HepG2 (cell line): ENCODE measurements around the gene VKORC1L1. TPM values are rescaled to one million over a fixed set of nuclear protein-coding genes. Genes with fewer than 3 reads are reported as not detected.
A peak's percentile ranks its signal among the peaks of the same experiment; 100 is the strongest.

Experiments used
- ATAC-seq: fragments of 200-7000 bp; cut with Tn5 transposase; 3 replicates; pipeline ENCODE4 v1.9.1; 2020; ENCODE audit warnings: mild to moderate bottlenecking, moderate library complexity
- BruUV-seq: library from RNA; stranded (reverse); fragments of 400-500 nt; replicated peaks from 2 replicates; lab custom pipeline; 2021; lab: Mats Ljungman, UMichigan
- CTCF ChIA-PET: fragments of 300-600 bp; formaldehyde crosslinking; extraction: SDS; loops from one replicate; lab custom pipeline; 2021; ENCODE audit warnings: low total read pairs, inconsistent platforms, low intra/inter-chr PET ratio; lab: Yijun Ruan, JAX
- POLR2A ChIA-PET: fragments of 350-600 bp; sonication (Branson Sonifier 250); formaldehyde crosslinking; loops from one replicate; lab custom pipeline; 2020; ENCODE audit warnings: antibody characterized with exemption, inconsistent platforms; lab: Yijun Ruan, JAX
- DNase-seq: peaks from one replicate; pipeline ENCODE4 v3.0.0-alpha.2; 2015; ENCODE audit warnings: low spot score
- FAIRE-seq: peaks from 3 replicates; lab custom pipeline; 2011; peaks lifted over from hg19 to GRCh38; lab: Jason Lieb, UNC
- H2AFZ ChIP-seq: one replicate; pipeline ENCODE4 v1.6.1; 2011; ENCODE audit warnings: low read length, inconsistent platforms
- H3K27ac ChIP-seq: fragments of 300-600 bp; 3 replicates; pipeline ENCODE4 v1.8.0; 2011; ENCODE audit warnings: mixed run types, mild to moderate bottlenecking, mixed read lengths, low read length, inconsistent platforms; ENCODE audit not compliant: insufficient read depth; ENCODE audit errors: extremely low read length
- H3K27me3 ChIP-seq, 2 experiments: fragments of 200-600 bp in 1 of 2; 2 replicates in 1 of 2; 3 replicates in 1 of 2; pipeline versions ENCODE4 v1.6.0 to v1.8.0; 2011; ENCODE audit warnings: low read length in 2 of 2, mild to moderate bottlenecking in 2 of 2, moderate library complexity in 2 of 2, inconsistent platforms in 1 of 2; ENCODE audit not compliant: insufficient read depth in 2 of 2, control insufficient read depth in 1 of 2
- H3K36me3 ChIP-seq, 2 experiments: fragments of 200-600 bp in 1 of 2; replicated peaks in 1 of 2; 2 replicates in 1 of 2; 3 replicates in 1 of 2; pipeline versions ENCODE4 v1.5.1 to v1.8.0; 2011; ENCODE audit warnings: low read length in 2 of 2, inconsistent platforms in 1 of 2; ENCODE audit not compliant: insufficient read depth in 2 of 2, control insufficient read depth in 1 of 2
- H3K4me1 ChIP-seq: 2 replicates; pipeline ENCODE4 v1.5.1; 2012; ENCODE audit warnings: low read length, inconsistent platforms; ENCODE audit not compliant: insufficient read depth
- H3K4me2 ChIP-seq: 2 replicates; pipeline ENCODE4 v1.6.0; 2011; ENCODE audit warnings: low read depth, low read length, inconsistent platforms
- H3K4me3 ChIP-seq, 3 experiments: fragments of 200-600 bp in 1 of 3; sonication (generic), shearing (Covaris generic) in 1 of 3; replicated peaks in 1 of 3; 2 replicates each; pipeline ENCODE4 v1.5.1; 2011 to 2016; ENCODE audit warnings: low read length in 3 of 3, inconsistent platforms in 2 of 3, low read depth in 2 of 3, mild to moderate bottlenecking in 2 of 3, control low read depth in 1 of 3, mixed read lengths in 1 of 3; ENCODE audit not compliant: insufficient read depth in 1 of 3
- H3K79me2 ChIP-seq: one replicate; pipeline ENCODE4 v1.6.1; 2011; ENCODE audit warnings: low read length, inconsistent platforms; ENCODE audit not compliant: insufficient read depth
- H3K9ac ChIP-seq: 2 replicates; pipeline ENCODE4 v1.6.0; 2011; ENCODE audit warnings: mild to moderate bottlenecking, low read depth, low read length, inconsistent platforms; ENCODE audit not compliant: insufficient read depth
- H3K9me3 ChIP-seq: 2 replicates; pipeline ENCODE4 v1.5.1; 2012; ENCODE audit warnings: mild to moderate bottlenecking, low read length
- H4K20me1 ChIP-seq: 2 replicates; pipeline ENCODE4 v1.6.0; 2011; ENCODE audit warnings: inconsistent platforms, mild to moderate bottlenecking, low read length, moderate library complexity; ENCODE audit not compliant: insufficient read depth
- ADNP ChIP-seq: sonication (generic); formaldehyde crosslinking; IDR thresholded peaks from 2 replicates; pipeline ENCODE4 v1.4.0; 2020; ENCODE audit warnings: missing genetic modification reagents
- MIXL1 ChIP-seq: IDR thresholded peaks from 2 replicates; pipeline ENCODE4 v1.6.1; 2016
- MXI1 ChIP-seq: IDR thresholded peaks from 3 replicates; pipeline ENCODE4 v1.6.1; 2012; ENCODE audit warnings: low read depth, low read length, inconsistent platforms, borderline replicate concordance
- SP1 ChIP-seq, 2 experiments: fragments of 450-650 bp in 1 of 2; sonication (generic) in 1 of 2; formaldehyde crosslinking in 1 of 2; IDR thresholded peaks; 2 replicates each; pipeline versions ENCODE4 v1.4.0 to v1.6.1; 2016 to 2020; ENCODE audit warnings: missing genetic modification reagents in 1 of 2
- ZKSCAN8 ChIP-seq: IDR thresholded peaks from 2 replicates; pipeline ENCODE4 v1.6.1; 2016; ENCODE audit warnings: borderline replicate concordance, missing genetic modification reagents, missing compliant biosample characterization
- ZNF720 ChIP-seq: sonication (generic); formaldehyde crosslinking; IDR thresholded peaks from 2 replicates; pipeline ENCODE4 v1.4.0; 2020; ENCODE audit warnings: missing genetic modification reagents
- WGBS: methylation state at CpG from one replicate; pipeline ENCODE4 v1.1.6; 2017; ENCODE audit warnings: low lambda C conversion rate; 5-methylcytosine and 5-hydroxymethylcytosine counted together
- in situ Hi-C: cut with HindIII; loops from 2 replicates; pipeline ENCODE4 v1.10.0; 2017; ENCODE audit warnings: low pct_unique_long_range_greater_than_20kb; ENCODE audit not compliant: extremely low pct_ligation_motif_present
- intact Hi-C: fragments of 100-400 bp; cut with micrococcal nuclease; formaldehyde crosslinking; loops from one replicate; pipeline ENCODE4 v1.10.0; 2022; ENCODE audit not compliant: unreplicated experiment
- polyA plus RNA-seq, 8 experiments: library from polyadenylated mRNA; depleted of rRNA in 3 of 8; stranded (reverse) in 7 of 8; unstranded in 1 of 8; fragments of >200 nt; fragmentation: Illumina TruSeq in 4 of 8; extraction: Trizol in 4 of 8; gene quantifications; 2 replicates each; pipeline versions ENCODE4 v1.2.1 to v1.2.3, GENCODE V29; 2011 to 2016; ENCODE audit warnings: low read depth in 4 of 8, missing spikeins in 1 of 8, mixed read lengths in 1 of 8; ENCODE audit not compliant: insufficient read depth in 1 of 8
- total RNA-seq, 5 experiments: library from RNA; depleted of rRNA; stranded (reverse); fragments of >200 nt; fragmentation: Illumina TruSeq; extraction: Trizol; gene quantifications; 2 replicates each; pipeline ENCODE4 v1.2.3, GENCODE V29; 2016; ENCODE audit warnings: low read depth in 1 of 5
- TF ChIP-seq, protein P1 (sequence below): sonication (generic); formaldehyde crosslinking; IDR thresholded peaks from 2 replicates; pipeline ENCODE4 v1.5.0; 2020; ENCODE audit warnings: mild to moderate bottlenecking, missing genetic modification reagents
- TF ChIP-seq, protein P2 (sequence below): sonication (generic); formaldehyde crosslinking; IDR thresholded peaks from 2 replicates; pipeline ENCODE4 v1.4.0; 2020; ENCODE audit warnings: mild to moderate bottlenecking, missing genetic modification reagents
- TF ChIP-seq, protein P3 (sequence below): sonication (generic); formaldehyde crosslinking; conservative IDR thresholded peaks from 2 replicates; pipeline ENCODE4 v1.8.0; 2022; ENCODE audit warnings: low read depth, missing genetic modification reagents

Gene VKORC1L1
- total and polyA plus RNA-seq, 2 of the 13 experiments (the other 11 are each of a cell fraction or from before 2014, with no cell fraction given): 13.9 to 16.5 TPM

DNA sequence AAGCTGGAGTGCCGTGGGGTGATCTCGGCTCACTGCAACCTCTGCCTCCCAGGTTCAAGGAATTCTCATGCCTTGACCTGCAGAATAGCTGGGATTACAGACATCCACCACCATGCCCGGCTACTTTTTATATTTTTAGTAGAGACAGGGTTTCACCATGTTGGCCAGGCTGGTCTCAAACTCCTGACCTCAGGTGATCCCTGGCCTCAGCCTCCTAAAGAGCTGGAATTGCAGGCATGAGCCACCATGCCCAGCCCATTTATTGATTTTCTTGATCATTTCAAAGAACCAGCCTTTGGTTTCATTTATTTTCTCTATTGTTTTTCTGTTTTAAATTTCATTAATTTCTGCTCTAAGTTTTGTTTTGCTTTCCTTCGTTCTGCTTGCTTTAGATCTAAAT is 58.8 kb downstream of the VKORC1L1 start (continued):
- TF ChIP-seq SP1 (IDR thresholded peaks at IDR 0.05): no peak
- TF ChIP-seq SP1 (CRISPR knock-in tag; IDR thresholded peaks at IDR 0.05): peak; percentile 47; the same call in 1 of the 2 replicates

DNA sequence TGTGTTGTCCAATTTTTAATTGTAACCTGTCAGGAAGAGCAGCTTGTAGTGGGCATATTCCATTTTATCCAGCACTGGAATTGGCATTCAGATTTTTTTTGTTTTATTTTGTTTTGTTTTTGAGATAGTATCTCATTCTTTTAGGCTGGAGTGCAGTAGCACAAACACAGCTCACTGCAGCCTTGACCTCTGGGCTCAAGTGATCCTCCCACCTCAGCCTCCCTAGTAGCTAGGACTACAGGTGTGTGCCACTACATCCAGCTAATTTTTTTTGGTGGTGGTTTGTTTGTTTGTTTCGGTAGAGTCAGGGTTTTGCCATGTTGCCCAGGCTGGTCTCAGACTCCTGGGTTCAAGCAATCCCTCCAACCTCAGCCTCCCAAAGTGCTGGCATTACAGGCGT is 64.4 kb downstream of the VKORC1L1 start:
- in situ Hi-C loops: no loop called here
- ATAC-seq (no peak), FAIRE-seq (no peak), DNase-seq (no peak)
- H4K20me1 ChIP-seq: no peaks in the 10 kb centered on the region
- CTCF ChIA-PET: no interaction called here
- POLR2A ChIA-PET: no interaction called here
- no peaks in the 10 kb centered on the region for H3K27me3 ChIP-seq
- TF ChIP-seq MXI1: no peak
- TF ChIP-seq, protein P1, sequence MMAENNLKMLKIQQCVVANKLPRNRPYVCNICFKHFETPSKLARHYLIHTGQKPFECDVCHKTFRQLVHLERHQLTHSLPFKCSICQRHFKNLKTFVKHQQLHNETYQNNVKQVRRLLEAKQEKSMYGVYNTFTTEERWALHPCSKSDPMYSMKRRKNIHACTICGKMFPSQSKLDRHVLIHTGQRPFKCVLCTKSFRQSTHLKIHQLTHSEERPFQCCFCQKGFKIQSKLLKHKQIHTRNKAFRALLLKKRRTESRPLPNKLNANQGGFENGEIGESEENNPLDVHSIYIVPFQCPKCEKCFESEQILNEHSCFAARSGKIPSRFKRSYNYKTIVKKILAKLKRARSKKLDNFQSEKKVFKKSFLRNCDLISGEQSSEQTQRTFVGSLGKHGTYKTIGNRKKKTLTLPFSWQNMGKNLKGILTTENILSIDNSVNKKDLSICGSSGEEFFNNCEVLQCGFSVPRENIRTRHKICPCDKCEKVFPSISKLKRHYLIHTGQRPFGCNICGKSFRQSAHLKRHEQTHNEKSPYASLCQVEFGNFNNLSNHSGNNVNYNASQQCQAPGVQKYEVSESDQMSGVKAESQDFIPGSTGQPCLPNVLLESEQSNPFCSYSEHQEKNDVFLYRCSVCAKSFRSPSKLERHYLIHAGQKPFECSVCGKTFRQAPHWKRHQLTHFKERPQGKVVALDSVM (CRISPR knock-in tag): peak; percentile 91
- no peak overlapping the region for H3K4me3 ChIP-seq
- H3K36me3 ChIP-seq: peaks cover 2 to 17% of the 10 kb centered on the region in 2 experiments; a peak in 3 of 5 replicates
- H3K4me2 ChIP-seq: no peak overlapping the region
- no peaks in the 10 kb centered on the region for H3K9me3 ChIP-seq
- 97% methylated on average over 2 of the region's 2 CpGs for WGBS
- H3K4me1 ChIP-seq: 0 out of 2 replicates have a peak, but pooled peaks cover 7% of the 10 kb centered on the region
- intact Hi-C loops: no loop called here
- peaks cover 18% of the 10 kb centered on the region for H3K79me2 ChIP-seq
- no TSS peak for BruUV-seq
- H2AFZ ChIP-seq: no peak overlapping the region
- no peak overlapping the region for H3K27ac ChIP-seq
- H3K9ac ChIP-seq: no peak overlapping the region

DNA sequence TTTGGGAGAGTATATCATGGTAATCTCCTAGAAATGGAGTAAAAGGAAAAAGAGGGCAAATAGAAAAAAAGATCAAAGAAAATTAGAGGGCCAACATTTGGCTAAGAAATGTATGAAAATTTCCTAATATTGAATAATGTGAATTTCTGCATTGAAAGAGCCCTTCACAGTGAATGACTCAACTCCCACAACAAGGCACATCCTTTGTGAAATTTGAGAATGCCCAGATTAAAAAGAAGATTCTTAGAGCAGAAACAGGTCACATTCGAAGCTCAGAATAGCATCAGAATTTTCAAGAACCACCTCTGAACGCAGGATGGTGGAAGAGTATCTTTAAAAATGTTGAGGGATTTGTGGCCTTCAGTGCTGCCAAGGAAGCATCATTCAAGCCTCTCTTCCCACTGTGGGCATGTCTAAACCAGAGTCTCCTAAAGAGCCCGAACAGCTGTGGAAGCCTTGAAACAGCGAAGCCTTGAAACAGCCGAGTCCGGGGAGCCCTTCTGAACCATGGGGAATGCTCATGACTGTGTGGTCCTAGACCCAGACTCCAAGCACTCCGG is 65.5 kb downstream of the VKORC1L1 start:
- no peak overlapping the region for H3K27ac ChIP-seq
- peaks cover 2 to 17% of the 10 kb centered on the region in 2 experiments; a peak in 3 of 5 replicates for H3K36me3 ChIP-seq
- H3K4me2 ChIP-seq: no peak overlapping the region
- peaks cover 15% of the 10 kb centered on the region for H3K79me2 ChIP-seq
- no peaks in the 10 kb centered on the region for H3K9me3 ChIP-seq
- TF ChIP-seq, protein P2, sequence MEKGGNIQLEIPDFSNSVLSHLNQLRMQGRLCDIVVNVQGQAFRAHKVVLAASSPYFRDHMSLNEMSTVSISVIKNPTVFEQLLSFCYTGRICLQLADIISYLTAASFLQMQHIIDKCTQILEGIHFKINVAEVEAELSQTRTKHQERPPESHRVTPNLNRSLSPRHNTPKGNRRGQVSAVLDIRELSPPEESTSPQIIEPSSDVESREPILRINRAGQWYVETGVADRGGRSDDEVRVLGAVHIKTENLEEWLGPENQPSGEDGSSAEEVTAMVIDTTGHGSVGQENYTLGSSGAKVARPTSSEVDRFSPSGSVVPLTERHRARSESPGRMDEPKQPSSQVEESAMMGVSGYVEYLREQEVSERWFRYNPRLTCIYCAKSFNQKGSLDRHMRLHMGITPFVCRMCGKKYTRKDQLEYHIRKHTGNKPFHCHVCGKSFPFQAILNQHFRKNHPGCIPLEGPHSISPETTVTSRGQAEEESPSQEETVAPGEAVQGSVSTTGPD: no peak
- no peak for TF ChIP-seq MIXL1
- TF ChIP-seq ZKSCAN8: no peak
- no peak for TF ChIP-seq ADNP
- TF ChIP-seq ZNF720 (CRISPR knock-in tag): no peak
- TF ChIP-seq, protein P3, sequence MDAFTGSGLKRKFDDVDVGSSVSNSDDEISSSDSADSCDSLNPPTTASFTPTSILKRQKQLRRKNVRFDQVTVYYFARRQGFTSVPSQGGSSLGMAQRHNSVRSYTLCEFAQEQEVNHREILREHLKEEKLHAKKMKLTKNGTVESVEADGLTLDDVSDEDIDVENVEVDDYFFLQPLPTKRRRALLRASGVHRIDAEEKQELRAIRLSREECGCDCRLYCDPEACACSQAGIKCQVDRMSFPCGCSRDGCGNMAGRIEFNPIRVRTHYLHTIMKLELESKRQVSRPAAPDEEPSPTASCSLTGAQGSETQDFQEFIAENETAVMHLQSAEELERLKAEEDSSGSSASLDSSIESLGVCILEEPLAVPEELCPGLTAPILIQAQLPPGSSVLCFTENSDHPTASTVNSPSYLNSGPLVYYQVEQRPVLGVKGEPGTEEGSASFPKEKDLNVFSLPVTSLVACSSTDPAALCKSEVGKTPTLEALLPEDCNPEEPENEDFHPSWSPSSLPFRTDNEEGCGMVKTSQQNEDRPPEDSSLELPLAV (CRISPR knock-in tag): no peak
- TF ChIP-seq, all 625 proteins: peak for 0
- no peaks in the 10 kb centered on the region for H3K27me3 ChIP-seq
- H3K4me1 ChIP-seq: 0 out of 2 replicates have a peak, but pooled peaks cover 7% of the 10 kb centered on the region
- FAIRE-seq: no peak
- ChIA-PET CTCF (no interaction called here), POLR2A (no interaction called here)
- no peak overlapping the region for H3K9ac ChIP-seq
- H3K4me3 ChIP-seq: no peak overlapping the region
- H4K20me1 ChIP-seq: no peaks in the 10 kb centered on the region
- intact Hi-C loops (no loop called here), in situ Hi-C loops (no loop called here)
- ATAC-seq: no peak
- no peak overlapping the region for H2AFZ ChIP-seq
- DNase-seq: no peak
- BruUV-seq: no TSS peak
- whole genome bisulfite sequencing: 98% methylated on average over 7 of the region's 7 CpGs
